GDM1 (cell line): ENCODE results near the gene MFSD1.
"Not testable (repeated sequence)": the region's sequence is repeated elsewhere in the genome, so short reads cannot be mapped to it uniquely, and the experiment has no call there.

Source experiments
- DNase-seq: peaks from one replicate; lab custom pipeline; 2025; lab: John Stamatoyannopoulos, UW

MFSD1 gene

DNA sequence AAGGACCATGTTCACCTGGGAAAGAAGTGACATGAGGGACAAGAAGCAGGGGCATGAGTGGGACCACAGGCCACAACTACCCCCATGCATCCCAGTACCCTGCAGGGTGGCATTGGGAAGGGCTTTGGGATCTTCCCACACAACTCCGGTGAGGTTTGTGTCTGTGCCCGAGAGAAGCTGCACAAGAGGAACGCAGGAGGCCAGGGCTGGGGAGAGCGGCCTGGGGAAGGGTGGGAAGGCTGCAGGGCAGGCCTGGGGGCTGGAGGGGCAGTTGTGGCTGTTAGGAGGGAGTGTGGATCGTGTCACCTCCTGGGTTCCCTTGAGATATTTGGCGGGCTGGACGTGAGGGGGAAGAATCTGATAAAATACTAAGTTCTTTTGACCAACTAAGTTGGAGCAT is 25.3 kb upstream of the MFSD1 start:
- no peak for DNase-seq

- no peak for DNase-seq
These were observed 24.5 kb upstream of the MFSD1 start for GRCh38 chr3:158777161-158777873.

GRCh38 chr3:158780766-158781165 is 21.1 kb upstream of the MFSD1 start:
- no peak for DNase-seq

DNA sequence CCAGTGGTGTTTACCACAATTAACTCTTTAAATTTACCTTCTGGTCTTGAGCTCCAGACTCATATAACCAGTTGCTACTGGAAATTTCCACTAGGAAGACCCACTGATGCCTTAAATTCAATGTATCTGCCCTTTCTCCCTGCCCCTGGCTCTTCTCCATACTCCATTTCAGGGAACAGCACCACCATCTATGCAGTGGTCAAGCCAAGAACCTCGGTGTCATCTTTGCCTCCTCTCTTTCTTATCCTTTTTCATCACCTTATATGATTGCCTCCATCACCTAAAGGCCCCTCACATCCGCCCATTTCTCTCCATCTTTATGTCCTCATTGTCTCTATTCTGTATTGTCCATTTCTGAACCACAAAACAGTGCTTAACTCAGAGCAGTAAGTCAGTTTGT is 20.7 kb upstream of the MFSD1 start:
- no peak for DNase-seq

DNA sequence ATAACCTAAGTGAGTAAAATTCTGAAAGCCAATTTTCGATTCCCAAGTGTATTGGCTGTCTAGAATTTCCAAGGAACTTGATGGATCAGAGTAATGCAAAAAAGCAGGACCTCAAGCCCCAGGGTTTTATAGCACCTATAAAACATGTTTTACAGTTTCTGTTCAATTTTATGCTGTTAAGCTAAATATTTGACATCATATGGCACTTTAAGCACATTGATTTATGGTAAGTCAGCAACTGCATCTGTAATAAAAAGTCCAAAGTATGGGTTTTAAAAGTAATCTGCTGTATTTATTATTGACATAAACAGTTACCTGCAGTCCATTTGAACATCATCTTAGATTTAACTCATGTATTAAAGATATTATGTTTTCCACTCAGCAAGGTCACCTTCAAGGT is 20.0 kb upstream of the MFSD1 start:
- no peak for DNase-seq

GRCh38 chr3:158782283-158782989 is 19.4 kb upstream of the MFSD1 start:
- no peak for DNase-seq

DNA sequence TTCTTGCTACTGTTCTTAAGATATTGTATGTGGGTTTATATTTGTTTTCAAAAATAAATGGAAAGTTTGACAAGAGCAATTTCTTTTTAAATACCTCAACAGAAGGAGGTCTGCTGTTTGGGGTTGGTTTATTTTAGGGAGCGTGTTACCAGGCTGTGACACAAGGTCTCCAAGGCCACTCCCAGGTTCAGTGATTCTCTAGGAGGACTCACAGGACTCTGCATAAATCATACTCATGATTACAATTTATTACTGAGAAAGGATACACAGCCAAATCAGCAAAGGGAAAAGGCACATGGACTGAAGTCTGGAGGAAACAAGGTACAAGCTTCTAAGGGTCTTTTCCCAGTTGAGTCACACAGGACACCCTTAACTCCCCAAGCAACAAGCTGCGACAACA is 18.8 kb upstream of the MFSD1 start:
- no peak for DNase-seq

GRCh38 chr3:158785972-158786371 is 15.9 kb upstream of the MFSD1 start:
- DNase-seq = no peak

- no peak for DNase-seq
These were observed 13.4 kb upstream of the MFSD1 start for GRCh38 chr3:158788446-158788845.

GRCh38 chr3:158789592-158789991 is 12.3 kb upstream of the MFSD1 start:
- DNase-seq = no peak

- DNase-seq = peak; percentile 62
These were observed 10.8 kb upstream of the MFSD1 start for GRCh38 chr3:158790901-158791589.

DNA sequence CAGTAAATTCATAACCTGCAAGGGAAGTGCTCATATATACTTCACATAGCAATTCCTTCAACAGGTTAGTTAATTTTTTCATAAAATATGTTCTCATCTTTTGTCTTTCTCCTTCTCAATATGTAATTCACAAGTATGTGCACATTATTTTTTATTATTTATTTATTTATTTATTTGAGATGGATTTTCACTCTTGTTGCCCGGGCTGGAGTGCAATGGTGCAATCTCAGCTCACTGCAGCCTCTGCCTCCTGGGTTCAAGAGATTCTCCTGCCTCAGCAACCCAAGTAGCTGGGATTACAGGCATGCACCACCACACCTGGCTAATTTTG is 10.3 kb upstream of the MFSD1 start:
- not testable (repeated sequence) for DNase-seq

GRCh38 chr3:158792709-158793108 is 9.1 kb upstream of the MFSD1 start:
- no peak for DNase-seq

GRCh38 chr3:158794206-158794605 is 7.6 kb upstream of the MFSD1 start:
- DNase-seq = no peak

DNA sequence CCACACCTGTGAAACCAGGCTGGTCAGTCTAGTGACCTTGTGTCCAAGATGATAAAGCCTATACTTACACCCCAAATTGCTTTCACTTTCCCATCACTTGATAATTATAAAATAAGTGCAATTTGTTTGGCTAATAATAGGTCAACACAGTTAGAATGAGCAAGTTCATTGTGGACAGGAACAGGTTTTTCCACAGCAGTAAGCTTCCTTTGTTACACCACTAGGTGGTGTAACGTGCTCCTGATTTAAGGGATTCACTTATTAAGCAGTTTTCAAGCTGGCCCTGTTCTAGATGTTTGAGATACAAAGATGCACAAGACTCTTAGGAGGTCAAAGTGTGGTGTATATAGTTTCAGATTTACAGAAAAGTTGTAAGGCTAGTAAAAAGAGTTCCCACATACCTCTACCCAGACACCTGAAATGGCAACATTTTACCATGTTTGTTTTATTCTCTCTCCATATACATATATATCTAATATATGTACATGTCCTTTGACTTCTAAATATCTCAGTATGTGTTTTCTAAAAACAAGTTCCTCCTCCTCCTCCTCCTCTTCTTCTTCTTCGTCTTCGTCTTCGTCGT is 6.8 kb upstream of the MFSD1 start:
- peak; percentile 33 for DNase-seq

DNA sequence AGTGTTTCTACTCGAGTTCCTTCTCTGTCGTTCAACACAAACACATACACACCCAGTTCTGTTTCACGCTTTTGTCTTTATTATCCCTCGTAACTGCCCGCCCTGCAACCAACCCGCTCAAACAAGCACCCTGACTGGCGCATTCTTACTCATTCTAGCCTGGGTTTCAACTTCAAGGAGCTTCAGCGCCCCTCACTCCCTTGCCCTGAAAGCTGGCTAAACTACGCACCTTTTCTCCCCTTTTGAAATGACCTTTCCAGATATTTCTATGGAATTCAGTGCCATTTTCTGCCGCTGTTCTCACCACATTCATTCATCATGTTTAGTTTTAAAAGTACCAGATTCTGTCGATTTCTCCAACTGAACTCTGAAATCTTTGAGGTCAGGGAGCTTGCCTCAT is 653 bp upstream of the MFSD1 start:
- no peak for DNase-seq

DNA sequence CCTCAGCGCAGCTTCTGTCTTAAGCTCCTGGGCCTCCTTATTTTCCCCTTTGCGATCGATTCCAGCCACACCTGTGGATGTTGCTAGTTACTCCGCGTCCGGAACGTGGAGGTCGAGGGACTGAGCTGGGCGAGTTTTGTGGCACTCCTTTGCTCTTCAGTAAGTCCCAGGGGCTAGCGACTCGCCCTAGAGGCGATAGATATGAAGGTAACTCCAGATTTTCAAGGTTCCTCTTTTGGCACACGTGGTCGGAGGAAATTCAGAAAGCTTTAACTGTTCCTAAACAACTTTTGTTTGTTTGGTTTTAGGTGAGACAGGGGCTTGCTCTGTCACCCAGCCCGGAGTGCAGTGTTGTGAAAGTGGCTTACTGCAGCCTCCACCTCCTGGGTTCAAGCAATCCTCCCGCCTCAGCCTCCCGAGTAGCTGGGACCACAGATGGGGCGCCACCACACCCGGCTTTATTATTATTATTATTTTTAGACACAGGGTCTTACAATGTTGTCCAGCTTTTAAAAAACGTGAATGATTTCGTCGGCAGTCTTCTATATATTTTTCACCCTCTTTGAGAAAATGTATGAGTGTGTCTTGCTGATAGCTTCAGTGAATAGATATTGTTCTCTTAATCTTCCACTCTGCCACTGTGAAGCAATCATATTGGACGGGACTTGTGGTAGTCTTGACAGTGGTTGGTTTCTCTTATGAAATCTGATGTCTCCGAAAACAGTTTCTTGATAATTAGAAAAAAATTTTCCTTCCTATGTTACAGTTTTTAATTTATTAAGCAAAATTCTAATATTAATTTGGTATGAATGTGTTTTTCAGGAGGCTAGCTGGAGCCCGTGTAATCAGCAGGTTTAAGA is 785 bp downstream of the MFSD1 start:
- DNase-seq = peak; percentile 22

- DNase-seq = no peak
These were observed 2.6 kb downstream of the MFSD1 start for GRCh38 chr3:158804441-158804840.

- DNase-seq = no peak
These were observed 6.8 kb downstream of the MFSD1 start for GRCh38 chr3:158808697-158809096.

- peak; percentile 69 for DNase-seq
These were observed 7.8 kb downstream of the MFSD1 start for GRCh38 chr3:158809642-158810041.

GRCh38 chr3:158810823-158811724 is 9.2 kb downstream of the MFSD1 start:
- no peak for DNase-seq
